T-helper 9 cell (primary cell): ENCODE measurements around the gene GPR25.

Experiments
- DNase-seq: peaks from one replicate; pipeline ENCODE4 v3.0.0-alpha.2; 2020

GPR25 gene

DNA sequence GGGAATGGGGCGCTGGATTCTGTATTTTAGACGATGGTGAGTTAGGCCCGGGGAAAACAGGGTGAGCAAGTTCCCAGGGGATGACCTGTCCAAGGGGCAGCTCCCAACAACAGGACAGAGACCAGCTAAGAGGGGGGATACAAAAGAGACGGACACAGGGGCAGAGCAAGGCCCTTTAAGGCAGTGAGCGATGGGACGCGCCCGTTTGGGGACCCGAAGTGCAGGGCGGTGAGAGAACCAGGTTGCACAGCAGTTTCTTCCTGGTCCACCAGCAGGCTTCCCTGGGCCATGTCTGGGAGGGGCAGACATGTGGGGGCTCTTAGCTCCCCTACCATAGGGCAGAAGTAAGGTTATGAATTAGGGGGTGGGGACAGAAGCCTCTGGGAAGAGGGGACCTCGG lies 43.9 kb downstream of the GPR25 start:
- DNase-seq, result no peak

DNA sequence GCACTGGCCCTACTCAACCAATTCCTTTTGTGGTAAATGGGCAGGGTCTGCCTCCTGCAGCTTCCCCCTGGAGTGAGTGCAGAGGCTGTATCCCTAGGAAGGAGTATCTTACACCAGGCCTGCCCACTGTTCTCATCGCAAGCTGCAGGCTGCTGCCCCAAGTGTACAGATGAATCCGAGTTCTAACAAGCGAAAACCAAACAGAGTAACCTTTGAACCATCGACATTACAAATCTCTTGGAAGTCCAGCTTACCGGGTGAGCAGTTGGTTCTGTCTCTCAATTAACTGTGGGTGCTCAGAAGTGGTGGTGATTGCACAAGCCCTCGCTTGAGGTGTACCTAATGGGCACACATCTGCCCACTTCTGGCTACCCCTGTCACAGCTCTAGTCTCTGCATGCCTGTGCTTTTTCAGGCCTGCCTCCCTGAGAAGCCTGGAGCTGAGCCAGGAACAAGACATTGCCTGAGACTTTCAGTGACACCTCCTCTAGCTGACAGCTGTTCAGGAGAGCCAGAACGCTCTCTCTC lies 44.6 kb downstream of the GPR25 start:
- no peak for DNase-seq

DNA sequence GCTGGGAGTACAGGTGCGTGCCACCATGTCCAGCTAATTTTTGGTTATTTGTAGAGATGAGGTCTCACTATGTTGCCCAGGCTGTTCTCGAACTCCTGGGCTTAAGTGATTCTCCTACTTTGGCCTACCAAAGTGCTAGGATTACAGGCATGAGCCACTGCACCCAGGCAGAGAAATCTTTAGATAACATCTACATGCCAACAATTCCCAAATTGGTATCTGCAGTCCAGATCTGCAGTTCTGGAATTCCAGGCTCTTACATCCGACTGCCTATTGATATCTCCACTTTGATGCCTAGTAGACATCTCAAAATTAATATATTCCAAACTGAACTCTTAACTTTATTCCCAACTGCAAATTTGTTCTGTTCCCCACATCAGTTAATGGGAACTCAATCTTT lies 45.2 kb downstream of the GPR25 start:
- DNase-seq, result no peak

DNA sequence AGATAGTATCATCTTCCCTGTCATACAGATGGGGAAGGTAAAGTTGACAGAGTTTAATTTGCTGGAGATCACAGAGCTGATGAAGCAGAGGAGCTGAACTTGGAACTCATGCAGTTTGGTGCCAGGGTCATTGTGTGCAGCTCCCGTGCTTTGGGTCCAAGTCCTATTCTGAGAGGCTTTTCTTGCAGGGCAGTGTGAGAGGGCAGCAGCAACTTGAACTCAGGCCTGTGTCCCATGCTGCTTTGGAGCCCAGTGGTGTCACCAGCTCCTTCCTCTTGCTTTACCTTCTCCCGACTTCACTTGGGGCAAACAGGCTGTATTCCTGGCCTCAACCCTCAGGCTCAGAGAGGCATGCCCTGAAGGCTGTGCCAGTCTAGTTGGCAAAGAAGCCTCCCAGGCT lies 46.6 kb downstream of the GPR25 start:
- no peak for DNase-seq

DNA sequence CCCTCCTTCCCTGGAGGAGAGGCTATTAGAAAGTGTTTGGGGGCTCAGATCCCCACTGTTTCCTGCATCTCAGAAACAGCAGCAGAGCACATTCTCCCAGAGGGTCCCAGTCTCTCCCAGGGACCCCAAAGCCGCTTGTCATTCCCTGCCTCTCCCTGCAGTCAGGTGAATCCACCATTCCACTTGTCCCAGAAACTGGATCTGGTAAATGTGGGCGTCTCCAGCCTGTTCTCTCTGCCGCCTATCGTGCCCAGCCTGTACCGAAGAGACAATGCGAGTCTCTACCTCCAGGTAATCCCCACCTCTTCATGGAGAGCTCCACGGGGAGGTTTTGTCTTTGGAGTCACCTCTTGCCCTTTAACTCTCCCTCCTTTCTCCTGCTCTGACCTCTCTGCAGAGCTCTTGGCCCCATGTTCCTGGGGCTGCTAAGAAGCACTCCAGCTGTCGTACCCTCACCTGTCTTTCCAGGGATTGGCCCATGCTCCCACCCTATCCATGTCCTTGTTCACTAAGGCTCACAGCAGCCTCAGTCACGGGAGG lies 48.9 kb downstream of the GPR25 start:
- DNase-seq, result no peak

DNA sequence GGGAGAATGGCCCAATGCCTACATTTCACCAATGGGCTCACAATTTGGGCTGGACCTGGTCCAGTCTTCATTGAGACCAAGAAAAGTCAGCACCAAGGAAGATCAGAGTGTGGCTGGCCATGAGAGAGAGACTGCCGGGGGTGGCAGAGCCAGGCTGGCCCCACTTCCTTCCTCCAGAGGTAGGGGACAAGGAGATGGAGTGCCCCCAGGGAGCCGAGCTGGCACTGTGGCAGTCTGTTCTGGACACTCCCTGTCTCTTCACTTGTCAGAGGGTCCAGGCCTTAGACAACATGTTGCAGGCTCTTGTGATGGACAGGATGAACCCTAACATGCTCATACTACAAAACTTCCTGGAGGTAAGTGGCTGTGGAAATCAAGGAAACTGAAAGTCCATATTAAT lies 49.6 kb downstream of the GPR25 start:
- DNase-seq, result no peak

DNA sequence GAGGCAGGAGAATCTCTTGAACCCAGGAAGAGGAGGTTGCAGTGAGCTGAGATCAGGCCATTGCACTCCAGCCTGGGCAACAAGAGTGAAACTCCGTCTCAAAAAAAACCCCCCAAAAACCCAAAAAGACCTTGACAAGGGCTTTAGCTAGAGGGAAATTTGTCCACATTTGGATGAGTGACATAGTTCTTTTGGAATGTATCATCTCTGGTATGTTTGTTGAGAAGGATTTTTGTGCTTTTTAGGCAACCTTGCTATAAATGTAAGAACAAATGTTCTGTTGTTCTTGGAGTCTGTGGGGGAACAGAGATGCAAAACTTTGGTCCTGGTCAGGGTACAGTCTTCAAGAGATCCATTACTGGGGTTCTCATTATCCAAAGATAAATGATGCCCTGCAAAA lies 50.8 kb downstream of the GPR25 start:
- DNase-seq, result no peak
